HG03196 (cell line): Measurements from ENCODE around the gene IRGM.

Experiments
- ATAC-seq: cut with Tn5 transposase; IDR thresholded peaks from one replicate; pipeline ENCODE4 v1.9.1; 2021; ENCODE audit not compliant: unreplicated experiment

The IRGM gene

GRCh38 chr5:150895431-150896428 is 49.4 kb downstream of the IRGM start:
- ATAC-seq = no peak
